ENCODE measurements around the gene FUT8. TPM values are rescaled to one million over a fixed set of nuclear protein-coding genes. Genes with fewer than 3 reads are reported as not detected.
A peak's percentile ranks its signal among the peaks of the same experiment; 100 is the strongest.
"Not testable (repeated sequence)": the region's sequence is repeated elsewhere in the genome, so short reads cannot be mapped to it uniquely, and the experiment has no call there.

FUT8 gene
- total RNA-seq, 5 donors from 2014 or later (not counting 1 experiment from before 2014, with no cell fraction given), result 37.6 to 51.7 (median 43.9) TPM

- ATAC-seq (replicated peaks in 1 of 4) (no peak), DNase-seq (no peak)
- Histone ChIP-seq H3K9me3 (no peaks in the 10 kb centered on the region), H3K4me1 (ENCODE audit: control insufficient read depth in 1 of 2, extremely low read depth in 1 of 2, insufficient read depth in 2 of 2, low read length in 2 of 2) (no peaks in the 10 kb centered on the region), H3K27ac (ENCODE audit: low read length) (no peak overlapping the region), H3K4me3 (ENCODE audit: control insufficient read depth in 1 of 2, extremely low read depth in 1 of 2, low read length in 1 of 2) (no peak overlapping the region), H3K27me3 (replicated peaks in 1 of 2; ENCODE audit: control insufficient read depth in 2 of 2, extremely low read depth in 1 of 2, insufficient read depth in 2 of 2, low read length in 1 of 2) (no peaks in the 10 kb centered on the region), H3K36me3 (ENCODE audit: control insufficient read depth in 2 of 2, extremely low read depth in 1 of 2, insufficient read depth in 1 of 2, low read length in 1 of 2) (peaks cover 0 to 4% of the 10 kb centered on the region in 2 donors)
- WGBS (ENCODE audit: insufficient coverage), result no CpG with 5 or more reads among the region's 1 CpG
- H3K27me3 Mint-ChIP-seq, result no peaks in the 10 kb centered on the region
- POLR2A ChIA-PET, result no interaction called here
- CTCF ChIA-PET, result interaction anchor here in 1 of 2 donors (0.8 kb wide), 1 partner anchor 201 kb away, joined by 4 read pairs; no protein-coding TSS in a partner anchor
- H3K9me3 Mint-ChIP-seq, result no peaks in the 10 kb centered on the region
- H3K27ac Mint-ChIP-seq, result no peak overlapping the region
- no peak overlapping the region for H3K4me3 Mint-ChIP-seq
- peaks cover 15% of the 10 kb centered on the region for H3K36me3 Mint-ChIP-seq
- peaks cover 0 to 7% (median 2%) of the 10 kb centered on the region in 3 donors for H3K4me1 Mint-ChIP-seq
These were observed 211.2 kb downstream of the FUT8 start for GRCh38 chr14:65623759-65624158.

GRCh38 chr14:65627315-65627714, 214.8 kb downstream of the FUT8 start:
- peaks cover 0 to 4% (median 2%) of the 10 kb centered on the region in 3 donors for H3K4me1 Mint-ChIP-seq
- DNase-seq (no peak), ATAC-seq (replicated peaks in 1 of 4) (no peak)
- Histone ChIP-seq H3K36me3 (ENCODE audit: control insufficient read depth in 2 of 2, extremely low read depth in 1 of 2, insufficient read depth in 1 of 2, low read length in 1 of 2) (peaks cover 0 to 12% of the 10 kb centered on the region in 2 donors), H3K27me3 (replicated peaks in 1 of 2; ENCODE audit: control insufficient read depth in 2 of 2, extremely low read depth in 1 of 2, insufficient read depth in 2 of 2, low read length in 1 of 2) (no peaks in the 10 kb centered on the region), H3K4me3 (ENCODE audit: control insufficient read depth in 1 of 2, extremely low read depth in 1 of 2, low read length in 1 of 2) (no peak overlapping the region), H3K9me3 (no peaks in the 10 kb centered on the region), H3K4me1 (ENCODE audit: control insufficient read depth in 1 of 2, extremely low read depth in 1 of 2, insufficient read depth in 2 of 2, low read length in 2 of 2) (no peaks in the 10 kb centered on the region), H3K27ac (ENCODE audit: low read length) (no peak overlapping the region)
- peaks cover 0 to under 1% (median 0%) of the 10 kb centered on the region in 3 donors for H3K9me3 Mint-ChIP-seq
- ChIA-PET CTCF (interaction anchor here in 1 of 2 donors (1.7 kb wide), 1 partner anchor 10 kb away, joined by 4 read pairs; no protein-coding TSS in a partner anchor), POLR2A (interaction anchor here in 1 of 2 donors (0.6 kb wide), 1 partner anchor 18 kb away, joined by 4 read pairs; no protein-coding TSS in a partner anchor)
- peaks cover 8% of the 10 kb centered on the region for H3K36me3 Mint-ChIP-seq
- H3K27me3 Mint-ChIP-seq, result no peaks in the 10 kb centered on the region
- H3K27ac Mint-ChIP-seq, result no peak overlapping the region
- no peak overlapping the region for H3K4me3 Mint-ChIP-seq
- WGBS (ENCODE audit: insufficient coverage), result 100% methylated on average over 1 of the region's 4 CpGs

DNA sequence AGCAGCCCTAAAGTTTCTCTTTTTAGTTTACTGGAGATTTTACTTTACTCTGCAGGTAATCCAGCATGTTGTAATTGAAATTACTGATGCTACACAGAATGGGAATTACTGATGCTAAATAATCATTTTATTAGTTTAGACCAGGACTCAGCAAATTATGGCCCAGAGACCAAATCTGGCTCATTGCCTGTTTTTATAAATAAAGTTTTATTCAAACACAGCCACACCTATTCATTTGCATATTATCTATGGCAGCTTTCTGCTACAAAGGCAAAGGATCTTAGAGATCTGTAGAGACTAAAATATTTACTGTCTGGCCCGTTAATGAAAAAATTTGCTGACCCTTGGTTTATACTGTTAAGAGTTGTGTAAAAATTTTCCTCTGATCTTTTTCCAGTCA, 216.1 kb downstream of the FUT8 start:
- no peak overlapping the region for H3K27ac ChIP-seq (ENCODE audit: low read length)
- Mint-ChIP-seq H3K27me3 (no peaks in the 10 kb centered on the region), H3K27ac (no peak overlapping the region), H3K4me3 (no peak overlapping the region), H3K36me3 (peaks cover 12% of the 10 kb centered on the region), H3K4me1 (peaks cover 0 to 4% (median 4%) of the 10 kb centered on the region in 3 donors), H3K9me3 (peaks cover 0 to 3% (median 0%) of the 10 kb centered on the region in 3 donors)
- no peaks in the 10 kb centered on the region for H3K9me3 ChIP-seq
- DNase-seq (no peak), ATAC-seq (replicated peaks in 1 of 4) (no peak)
- ChIA-PET POLR2A (interaction anchor here in 1 of 2 donors (0.6 kb wide), 1 partner anchor 25 kb away, joined by 3 read pairs; no protein-coding TSS in a partner anchor), CTCF (interaction anchor here in 1 of 2 donors (0.6 kb wide), 1 partner anchor 806 kb away, joined by 3 read pairs; no protein-coding TSS in a partner anchor)
- H3K4me3 ChIP-seq (ENCODE audit: control insufficient read depth in 1 of 2, extremely low read depth in 1 of 2, low read length in 1 of 2), result no peak overlapping the region
- WGBS (ENCODE audit: insufficient coverage), result no CpG with 5 or more reads among the region's 1 CpG
- H3K4me1 ChIP-seq (ENCODE audit: control insufficient read depth in 1 of 2, extremely low read depth in 1 of 2, insufficient read depth in 2 of 2, low read length in 2 of 2), result no peaks in the 10 kb centered on the region
- no peaks in the 10 kb centered on the region for H3K27me3 ChIP-seq (replicated peaks in 1 of 2; ENCODE audit: control insufficient read depth in 2 of 2, extremely low read depth in 1 of 2, insufficient read depth in 2 of 2, low read length in 1 of 2)
- peaks cover 0 to 9% of the 10 kb centered on the region in 2 donors for H3K36me3 ChIP-seq (ENCODE audit: control insufficient read depth in 2 of 2, extremely low read depth in 1 of 2, insufficient read depth in 1 of 2, low read length in 1 of 2)

DNA sequence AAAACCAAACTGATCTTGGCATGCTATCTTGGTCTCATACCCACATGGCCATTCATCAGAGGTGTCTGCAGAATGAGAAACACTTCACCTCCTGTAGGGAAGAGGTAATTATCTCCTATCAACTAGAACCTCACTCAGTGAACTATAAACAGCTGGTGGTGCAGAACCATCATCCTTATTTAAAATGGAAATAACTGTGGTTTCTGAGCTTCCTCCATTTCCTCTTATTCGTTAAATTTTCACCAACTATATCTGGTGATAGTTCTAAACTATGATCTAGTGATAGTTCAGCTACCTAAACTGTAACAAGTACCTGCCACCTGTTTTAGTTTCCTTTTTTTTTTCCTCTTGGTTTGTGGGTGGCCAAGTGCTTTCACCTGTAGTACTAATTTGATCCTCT, 218.5 kb downstream of the FUT8 start:
- Histone ChIP-seq H3K27ac (ENCODE audit: low read length) (no peak overlapping the region), H3K4me1 (ENCODE audit: control insufficient read depth in 1 of 2, extremely low read depth in 1 of 2, insufficient read depth in 2 of 2, low read length in 2 of 2) (no peaks in the 10 kb centered on the region), H3K36me3 (ENCODE audit: control insufficient read depth in 2 of 2, extremely low read depth in 1 of 2, insufficient read depth in 1 of 2, low read length in 1 of 2) (peaks cover 0 to 9% of the 10 kb centered on the region in 2 donors), H3K9me3 (no peaks in the 10 kb centered on the region), H3K4me3 (ENCODE audit: control insufficient read depth in 1 of 2, extremely low read depth in 1 of 2, low read length in 1 of 2) (no peak overlapping the region), H3K27me3 (replicated peaks in 1 of 2; ENCODE audit: control insufficient read depth in 2 of 2, extremely low read depth in 1 of 2, insufficient read depth in 2 of 2, low read length in 1 of 2) (no peaks in the 10 kb centered on the region)
- Mint-ChIP-seq H3K9me3 (peaks cover 0 to 3% (median 0%) of the 10 kb centered on the region in 3 donors), H3K36me3 (peaks cover 31% of the 10 kb centered on the region), H3K27me3 (no peaks in the 10 kb centered on the region), H3K4me3 (no peak overlapping the region), H3K27ac (no peak overlapping the region), H3K4me1 (peaks cover 8 to 13% (median 12%) of the 10 kb centered on the region in 3 donors)
- ChIA-PET CTCF (interaction anchor here in 1 of 2 donors (0.6 kb wide), 1 partner anchor 216 kb away, joined by 3 read pairs; no protein-coding TSS in a partner anchor), POLR2A (interaction anchor here in 1 of 2 donors (0.6 kb wide), 1 partner anchor 655 kb away, joined by 4 read pairs; no protein-coding TSS in a partner anchor)
- ATAC-seq (replicated peaks in 1 of 4) (no peak), DNase-seq (no peak)
- WGBS (ENCODE audit: insufficient coverage), result no CpG with 5 or more reads among the region's 1 CpG

DNA sequence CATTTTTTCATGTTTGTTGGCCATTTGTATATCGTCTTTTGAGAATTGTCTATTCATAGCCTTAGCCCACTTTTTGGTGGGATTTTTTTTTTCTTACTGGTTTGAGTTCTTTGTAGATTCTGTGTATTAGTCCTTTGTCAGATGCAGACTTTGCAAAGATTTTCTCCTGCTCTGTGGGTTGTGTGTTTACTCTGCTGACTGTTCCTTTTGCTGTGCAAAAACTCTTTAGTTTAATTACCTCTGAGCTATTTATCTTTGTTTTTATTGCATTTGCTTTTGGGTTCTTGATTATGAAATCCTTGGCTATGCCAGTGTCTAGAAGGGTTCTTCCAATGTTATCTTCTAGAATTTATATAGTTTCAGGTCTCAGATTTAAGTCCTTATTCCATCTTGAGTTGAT, 220.0 kb downstream of the FUT8 start:
- Histone ChIP-seq H3K4me1 (ENCODE audit: control insufficient read depth in 1 of 2, extremely low read depth in 1 of 2, insufficient read depth in 2 of 2, low read length in 2 of 2) (peaks cover under 1 to 2% of the 10 kb centered on the region in 2 experiments), H3K27ac (ENCODE audit: low read length) (no peak overlapping the region), H3K4me3 (ENCODE audit: control insufficient read depth in 1 of 2, extremely low read depth in 1 of 2, low read length in 1 of 2) (no peak overlapping the region), H3K27me3 (replicated peaks in 1 of 2; ENCODE audit: control insufficient read depth in 2 of 2, extremely low read depth in 1 of 2, insufficient read depth in 2 of 2, low read length in 1 of 2) (no peaks in the 10 kb centered on the region), H3K9me3 (no peaks in the 10 kb centered on the region), H3K36me3 (ENCODE audit: control insufficient read depth in 2 of 2, extremely low read depth in 1 of 2, insufficient read depth in 1 of 2, low read length in 1 of 2) (peaks cover 0 to 9% of the 10 kb centered on the region in 2 donors)
- DNase-seq (no peak), ATAC-seq (replicated peaks in 1 of 4) (no peak)
- Mint-ChIP-seq H3K4me1 (peaks cover 19 to 25% (median 25%) of the 10 kb centered on the region in 3 donors), H3K27me3 (no peaks in the 10 kb centered on the region), H3K4me3 (no peak overlapping the region), H3K27ac (peak overlapping the region in 1 of 2 donors; percentile 20), H3K9me3 (peaks cover 0 to 3% (median 0%) of the 10 kb centered on the region in 3 donors), H3K36me3 (peaks cover 36% of the 10 kb centered on the region)
- no CpG with 5 or more reads among the region's 1 CpG for WGBS (ENCODE audit: insufficient coverage)
- ChIA-PET POLR2A (no interaction called here), CTCF (no interaction called here)

DNA sequence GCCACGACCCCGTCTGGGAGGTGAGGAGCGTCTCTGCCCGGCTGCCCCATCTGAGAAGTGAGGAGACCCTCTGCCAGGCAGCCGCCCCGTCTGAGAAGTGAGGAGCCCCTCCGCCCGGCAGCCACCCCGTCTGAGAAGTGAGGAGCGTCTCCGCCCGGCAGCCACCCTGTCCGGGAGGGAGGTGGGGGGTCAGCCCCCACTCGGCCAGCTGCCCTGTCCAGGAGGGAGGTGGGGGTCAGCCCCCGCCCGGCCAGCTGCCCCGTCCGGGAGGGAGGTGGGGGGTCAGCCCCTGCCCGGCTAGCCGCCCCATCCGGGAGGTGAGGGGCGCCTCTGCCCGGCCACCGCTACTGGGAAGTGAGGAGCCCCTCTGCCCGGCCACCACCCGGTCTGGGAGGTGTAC, 221.1 kb downstream of the FUT8 start:
- no CpG with 5 or more reads among the region's 26 CpGs for WGBS (ENCODE audit: insufficient coverage)
- H3K9me3 ChIP-seq; H3K4me1 ChIP-seq (ENCODE audit: control insufficient read depth in 1 of 2, extremely low read depth in 1 of 2, insufficient read depth in 2 of 2, low read length in 2 of 2); H3K9me3 Mint-ChIP-seq; H3K27me3 ChIP-seq (replicated peaks in 1 of 2; ENCODE audit: control insufficient read depth in 2 of 2, extremely low read depth in 1 of 2, insufficient read depth in 2 of 2, low read length in 1 of 2); H3K27me3 Mint-ChIP-seq; POLR2A ChIA-PET; DNase-seq; CTCF ChIA-PET; H3K36me3 ChIP-seq (ENCODE audit: control insufficient read depth in 2 of 2, extremely low read depth in 1 of 2, insufficient read depth in 1 of 2, low read length in 1 of 2); H3K27ac ChIP-seq (ENCODE audit: low read length); ATAC-seq (replicated peaks in 1 of 4); H3K4me3 Mint-ChIP-seq; H3K27ac Mint-ChIP-seq; H3K4me3 ChIP-seq (ENCODE audit: control insufficient read depth in 1 of 2, extremely low read depth in 1 of 2, low read length in 1 of 2): not testable (repeated sequence)
- peaks cover 29 to 37% (median 36%) of the 10 kb centered on the region in 3 donors for H3K4me1 Mint-ChIP-seq
- peaks cover 42% of the 10 kb centered on the region for H3K36me3 Mint-ChIP-seq

All from T-cell (primary cell).